HEK293T (cell line): Measurements from ENCODE around the gene KIAA0513.

Source experiments
- FOXA1 ChIP-seq: fragments of 450-650 bp; IDR thresholded peaks from 2 replicates; pipeline ENCODE4 v1.6.1; 2016; ENCODE audit warnings: mild to moderate bottlenecking
- HDGF ChIP-seq: fragments of 450-650 bp; IDR thresholded peaks from 2 replicates; pipeline ENCODE4 v1.6.1; 2017; ENCODE audit warnings: antibody characterized with exemption, borderline replicate concordance
- SP1 ChIP-seq: fragments of 450-650 bp; IDR thresholded peaks from 2 replicates; pipeline ENCODE4 v1.6.1; 2017

DNA sequence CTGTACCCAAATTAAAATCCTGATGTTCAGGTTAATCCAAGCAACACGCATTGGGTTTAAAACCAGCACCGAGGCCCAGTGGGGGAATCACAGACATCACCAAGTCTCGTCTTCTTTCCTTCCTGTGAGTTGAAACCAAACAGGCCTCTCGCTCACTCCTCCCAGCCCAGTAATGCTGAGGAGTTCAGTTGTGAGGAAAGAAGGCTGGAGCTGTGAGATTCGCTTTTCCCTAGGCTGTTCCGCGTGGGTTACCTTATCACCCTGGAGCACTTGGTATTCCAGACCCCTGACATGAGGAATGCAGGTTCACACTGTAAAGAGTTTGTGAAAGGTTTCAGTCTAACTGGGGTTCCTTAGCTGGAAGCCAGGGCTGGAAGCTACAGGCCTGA lies 63.9 kb downstream of the KIAA0513 start:
- no peak for TF ChIP-seq FOXA1
- no peak for TF ChIP-seq HDGF
- TF ChIP-seq SP1 = no peak
